ENCODE data around the gene CCDC187.

GRCh38 chr9:136338511-136338910 lies 34.6 kb upstream of the CCDC187 start:
- TF ChIP-seq CTCF (IDR thresholded peaks at IDR 0.05) (no peak), EZH2phosphoT487 (IDR thresholded peaks at IDR 0.05) (no peak)
